GM03348 (cell line): ENCODE results near the gene MARCOL.
A peak's percentile ranks its signal among the peaks of the same experiment; 100 is the strongest.
"Not testable (repeated sequence)": the region's sequence is repeated elsewhere in the genome, so short reads cannot be mapped to it uniquely, and the experiment has no call there.

Experiments
- DNase-seq: peaks from one replicate; pipeline ENCODE4 v3.0.0; 2012; ENCODE audit warnings: low spot score

Gene MARCOL

GRCh38 chr5:148267962-148268361 is 29.6 kb downstream of the MARCOL start:
- DNase-seq = no peak

GRCh38 chr5:148268566-148268965 is 30.2 kb downstream of the MARCOL start, which contains the start of gene SPINK13:
TSS of gene SPINK13 (plus strand) at chr5:148268794. CDS start at chr5:148270073, 1,279 bp downstream.
- DNase-seq = peak; percentile 29

GRCh38 chr5:148275129-148275528 is 36.8 kb downstream of the MARCOL start:
- DNase-seq = not testable (repeated sequence)

GRCh38 chr5:148280893-148281292 is 42.6 kb downstream of the MARCOL start:
- DNase-seq = not testable (repeated sequence)

- not testable (repeated sequence) for DNase-seq
Measured at GRCh38 chr5:148281336-148281735, 43.0 kb downstream of the MARCOL start.

- DNase-seq = peak; percentile 27
Measured at GRCh38 chr5:148290271-148291195, 52.2 kb downstream of the MARCOL start.
